Stimulated activated naive B cell treated with anti-CD40 and anti-IgM and Interleukin-4, amounts not matched to agents 10 μg/mL and 1 μg/mL and 100 μg/mL, for 72 hours (primary cell): ENCODE data around the gene PRLR.

Source experiments
- ATAC-seq, 2 donors: fragments of 150-1000 bp; cut with Tn5 transposase; replicated peaks; 2 replicates each; pipeline ENCODE4 v1.10.0; 2021; ENCODE audit warnings: moderate library complexity in 1 of 2
- DNase-seq: peaks from one replicate; pipeline ENCODE4 v3.0.0; 2021
- H3K27ac Mint-ChIP-seq: one replicate; pipeline ENCODE4 v1.8.0; 2022; ENCODE audit warnings: mild to moderate bottlenecking, mixed read lengths
- H3K27me3 Mint-ChIP-seq, 2 donors: one replicate each; pipeline ENCODE4 v1.8.0; 2022; ENCODE audit warnings: mixed read lengths in 2 of 2
- H3K36me3 Mint-ChIP-seq, 2 donors: one replicate each; pipeline ENCODE4 v1.8.0; 2022; ENCODE audit warnings: mixed read lengths in 2 of 2, mild to moderate bottlenecking in 1 of 2
- H3K4me1 Mint-ChIP-seq, 2 donors: one replicate each; pipeline ENCODE4 v1.8.0; 2022; ENCODE audit warnings: mixed read lengths in 2 of 2, mild to moderate bottlenecking in 1 of 2
- H3K4me3 Mint-ChIP-seq, 2 donors: one replicate each; pipeline ENCODE4 v1.8.0; 2022; ENCODE audit warnings: mild to moderate bottlenecking in 2 of 2, mixed read lengths in 2 of 2, moderate library complexity in 1 of 2
- H3K9me3 Mint-ChIP-seq, 2 donors: one replicate each; pipeline ENCODE4 v1.8.0; 2022; ENCODE audit warnings: mixed read lengths in 2 of 2, mild to moderate bottlenecking in 1 of 2

The PRLR gene

GRCh38 chr5:35066260-35066795 is 164.0 kb downstream of the PRLR start:
- Mint-ChIP-seq H3K27ac (no peak overlapping the region), H3K36me3 (no peaks in the 10 kb centered on the region), H3K4me1 (peaks cover 6 to 7% of the 10 kb centered on the region in 2 donors), H3K27me3 (peaks cover 0 to 6% of the 10 kb centered on the region in 2 donors), H3K9me3 (no peaks in the 10 kb centered on the region), H3K4me3 (no peak overlapping the region)
- ATAC-seq (peak; percentile 74), DNase-seq (no peak)

GRCh38 chr5:35063414-35063813 is 166.9 kb downstream of the PRLR start:
- peaks cover 6 to 7% of the 10 kb centered on the region in 2 donors for H3K4me1 Mint-ChIP-seq
- ATAC-seq (no peak), DNase-seq (no peak)
- H3K36me3 Mint-ChIP-seq = no peaks in the 10 kb centered on the region
- H3K9me3 Mint-ChIP-seq = no peaks in the 10 kb centered on the region
- H3K27me3 Mint-ChIP-seq = peaks cover 0 to 6% of the 10 kb centered on the region in 2 donors
- no peak overlapping the region for H3K27ac Mint-ChIP-seq
- no peak overlapping the region for H3K4me3 Mint-ChIP-seq

GRCh38 chr5:35061211-35061770 is 169.0 kb downstream of the PRLR start:
- Mint-ChIP-seq H3K27me3 (peaks cover 0 to 12% of the 10 kb centered on the region in 2 donors), H3K9me3 (no peaks in the 10 kb centered on the region), H3K4me1 (peaks cover 2 to 3% of the 10 kb centered on the region in 2 donors), H3K4me3 (no peak overlapping the region), H3K36me3 (no peaks in the 10 kb centered on the region), H3K27ac (no peak overlapping the region)
- no peak for ATAC-seq
- no peak for DNase-seq

- Mint-ChIP-seq H3K4me3 (no peak overlapping the region), H3K27me3 (peaks cover 0 to 12% of the 10 kb centered on the region in 2 donors), H3K36me3 (no peaks in the 10 kb centered on the region), H3K27ac (no peak overlapping the region), H3K4me1 (no peaks in the 10 kb centered on the region), H3K9me3 (no peaks in the 10 kb centered on the region)
- DNase-seq (no peak), ATAC-seq (no peak)
Measured at GRCh38 chr5:35060236-35060635, 170.1 kb downstream of the PRLR start.

- ATAC-seq (no peak), DNase-seq (no peak)
- Mint-ChIP-seq H3K9me3 (no peaks in the 10 kb centered on the region), H3K27me3 (peaks cover 0 to 17% of the 10 kb centered on the region in 2 donors), H3K36me3 (no peaks in the 10 kb centered on the region), H3K27ac (no peak overlapping the region), H3K4me1 (no peaks in the 10 kb centered on the region), H3K4me3 (no peak overlapping the region)
Measured at GRCh38 chr5:35059251-35059650, 171.0 kb downstream of the PRLR start.

- Mint-ChIP-seq H3K4me1 (no peaks in the 10 kb centered on the region), H3K27me3 (peaks cover 0 to 16% of the 10 kb centered on the region in 2 donors), H3K36me3 (no peaks in the 10 kb centered on the region), H3K4me3 (no peak overlapping the region), H3K9me3 (no peaks in the 10 kb centered on the region), H3K27ac (no peak overlapping the region)
- DNase-seq (no peak), ATAC-seq (no peak)
Measured at GRCh38 chr5:35058374-35058788, 171.9 kb downstream of the PRLR start.

GRCh38 chr5:35056686-35057085 is 173.6 kb downstream of the PRLR start:
- peaks cover 5 to 21% of the 10 kb centered on the region in 2 donors for H3K27me3 Mint-ChIP-seq
- no peak for ATAC-seq
- no peak overlapping the region for H3K4me3 Mint-ChIP-seq
- no peak for DNase-seq
- no peak overlapping the region for H3K27ac Mint-ChIP-seq
- H3K36me3 Mint-ChIP-seq = no peaks in the 10 kb centered on the region
- no peaks in the 10 kb centered on the region for H3K4me1 Mint-ChIP-seq
- no peaks in the 10 kb centered on the region for H3K9me3 Mint-ChIP-seq

GRCh38 chr5:35052838-35053237 is 177.4 kb downstream of the PRLR start:
- no peak for ATAC-seq
- H3K27me3 Mint-ChIP-seq = peaks cover 10 to 26% of the 10 kb centered on the region in 2 donors
- no peaks in the 10 kb centered on the region for H3K36me3 Mint-ChIP-seq
- H3K4me3 Mint-ChIP-seq = no peak overlapping the region
- DNase-seq = no peak
- H3K27ac Mint-ChIP-seq = no peak overlapping the region
- no peaks in the 10 kb centered on the region for H3K4me1 Mint-ChIP-seq
- no peaks in the 10 kb centered on the region for H3K9me3 Mint-ChIP-seq

GRCh38 chr5:35050541-35051126 is 179.7 kb downstream of the PRLR start:
- no peak overlapping the region for H3K4me3 Mint-ChIP-seq
- no peaks in the 10 kb centered on the region for H3K4me1 Mint-ChIP-seq
- peaks cover 12 to 27% of the 10 kb centered on the region in 2 donors for H3K27me3 Mint-ChIP-seq
- no peak for ATAC-seq
- no peak for DNase-seq
- no peaks in the 10 kb centered on the region for H3K9me3 Mint-ChIP-seq
- no peaks in the 10 kb centered on the region for H3K36me3 Mint-ChIP-seq
- H3K27ac Mint-ChIP-seq = no peak overlapping the region

- H3K4me3 Mint-ChIP-seq = no peak overlapping the region
- ATAC-seq = no peak
- no peak for DNase-seq
- no peaks in the 10 kb centered on the region for H3K4me1 Mint-ChIP-seq
- no peaks in the 10 kb centered on the region for H3K9me3 Mint-ChIP-seq
- no peaks in the 10 kb centered on the region for H3K36me3 Mint-ChIP-seq
- H3K27ac Mint-ChIP-seq = no peak overlapping the region
- H3K27me3 Mint-ChIP-seq = peaks cover 12 to 18% of the 10 kb centered on the region in 2 donors
Measured at GRCh38 chr5:35048910-35049309, 181.4 kb downstream of the PRLR start.

GRCh38 chr5:35047785-35048404 is 182.4 kb downstream of the PRLR start, which contains the start of gene AGXT2:
Gene AGXT2 (minus strand): TSS chr5:35047949. CDS start chr5:35047892, 57 bp downstream.
- DNase-seq (no peak), ATAC-seq (no peak)
- H3K4me1 Mint-ChIP-seq = no peaks in the 10 kb centered on the region
- no peaks in the 10 kb centered on the region for H3K36me3 Mint-ChIP-seq
- H3K4me3 Mint-ChIP-seq = no peak within 1 kb of the TSS
- H3K27me3 Mint-ChIP-seq = peaks cover 13% of the 10 kb centered on the region in 2 donors
- H3K9me3 Mint-ChIP-seq = no peaks in the 10 kb centered on the region
- H3K27ac Mint-ChIP-seq = no peak within 1 kb of the TSS

GRCh38 chr5:35046774-35047173 is 183.5 kb downstream of the PRLR start:
- Mint-ChIP-seq H3K27me3 (peaks cover 11 to 12% of the 10 kb centered on the region in 2 donors), H3K4me1 (no peaks in the 10 kb centered on the region)
- DNase-seq = no peak

GRCh38 chr5:35045280-35045679 is 185.0 kb downstream of the PRLR start:
- no peak overlapping the region for H3K27ac Mint-ChIP-seq
- H3K4me3 Mint-ChIP-seq = no peak overlapping the region
- no peaks in the 10 kb centered on the region for H3K9me3 Mint-ChIP-seq
- ATAC-seq (no peak), DNase-seq (no peak)
- H3K4me1 Mint-ChIP-seq = no peaks in the 10 kb centered on the region
- H3K36me3 Mint-ChIP-seq = no peaks in the 10 kb centered on the region
- H3K27me3 Mint-ChIP-seq = peaks cover 11 to 12% of the 10 kb centered on the region in 2 donors

More at GRCh38 chr5:35046774-35047173, 183.5 kb downstream of the PRLR start:
- no peaks in the 10 kb centered on the region for H3K9me3 Mint-ChIP-seq
- H3K27ac Mint-ChIP-seq = no peak overlapping the region
- no peaks in the 10 kb centered on the region for H3K36me3 Mint-ChIP-seq
- ATAC-seq = no peak
- H3K4me3 Mint-ChIP-seq = no peak overlapping the region

- Mint-ChIP-seq H3K27ac (no peak overlapping the region), H3K4me1 (no peaks in the 10 kb centered on the region), H3K4me3 (no peak overlapping the region), H3K36me3 (no peaks in the 10 kb centered on the region), H3K9me3 (no peaks in the 10 kb centered on the region), H3K27me3 (peaks cover 11 to 12% of the 10 kb centered on the region in 2 donors)
- ATAC-seq (no peak), DNase-seq (no peak)
Measured at GRCh38 chr5:35044649-35045048, 185.6 kb downstream of the PRLR start.

GRCh38 chr5:35042781-35043180 is 187.5 kb downstream of the PRLR start:
- Mint-ChIP-seq H3K9me3 (no peaks in the 10 kb centered on the region), H3K27me3 (peaks cover 8 to 10% of the 10 kb centered on the region in 2 donors), H3K4me3 (no peak overlapping the region), H3K4me1 (no peaks in the 10 kb centered on the region), H3K36me3 (no peaks in the 10 kb centered on the region), H3K27ac (no peak overlapping the region)
- ATAC-seq = no peak
- no peak for DNase-seq
